Activated T-cell treated with anti-CD3 and anti-CD28 coated beads, Interleukin-2, amount 50 U/mL, for 72 hours (primary cell): Measurements from ENCODE around the gene TMEM200B. TPM values are rescaled to one million over a fixed set of nuclear protein-coding genes. Genes with fewer than 3 reads are reported as not detected.
"Not testable (repeated sequence)": the region's sequence is repeated elsewhere in the genome, so short reads cannot be mapped to it uniquely, and the experiment has no call there.

ENCODE experiments used
- ATAC-seq, 2 donors: fragments of 150-1000 bp; cut with Tn5 transposase; replicated peaks in 1 of 2; 2 replicates each; pipeline ENCODE4 v1.10.0; 2021; ENCODE audit warnings: moderate library complexity in 2 of 2, mild to moderate bottlenecking in 1 of 2
- DNase-seq, 2 donors: peaks; one replicate each; pipeline ENCODE4 v3.0.0; 2021 to 2022; ENCODE audit warnings: mixed read lengths in 1 of 2
- H3K27ac Mint-ChIP-seq: one replicate; pipeline ENCODE4 v1.8.0; 2022; ENCODE audit warnings: mild to moderate bottlenecking, moderate library complexity, mixed read lengths
- H3K27me3 Mint-ChIP-seq: one replicate; pipeline ENCODE4 v1.8.0; 2022; ENCODE audit warnings: low read depth, mixed read lengths
- H3K36me3 Mint-ChIP-seq, 2 donors: one replicate each; pipeline ENCODE4 v1.8.0; 2022; ENCODE audit warnings: mixed read lengths in 2 of 2, mild to moderate bottlenecking in 1 of 2; ENCODE audit not compliant: insufficient read depth in 2 of 2
- H3K4me1 Mint-ChIP-seq: one replicate; pipeline ENCODE4 v1.8.0; 2022; ENCODE audit warnings: low read depth, mixed read lengths
- H3K4me3 Mint-ChIP-seq, 2 donors: one replicate each; pipeline ENCODE4 v1.8.0; 2022; ENCODE audit warnings: mild to moderate bottlenecking in 2 of 2, mixed read lengths in 2 of 2, moderate library complexity in 2 of 2
- H3K9me3 Mint-ChIP-seq, 2 donors: one replicate each; pipeline ENCODE4 v1.8.0; 2022; ENCODE audit warnings: mixed read lengths in 2 of 2
- total RNA-seq, 2 donors: library from RNA; stranded (reverse); gene quantifications; one replicate each; pipeline ENCODE4 v1.2.3, GENCODE V29; 2022

Gene TMEM200B
- total RNA-seq, 2 donors from 2014 or later = 0.36 to 0.46 TPM

GRCh38 chr1:29114654-29115053 lies 9.0 kb downstream of the TMEM200B start:
- Mint-ChIP-seq H3K27me3 (no peaks in the 10 kb centered on the region), H3K4me1 (no peaks in the 10 kb centered on the region), H3K36me3 (peaks cover 3 to 12% of the 10 kb centered on the region in 2 donors), H3K9me3 (no peaks in the 10 kb centered on the region), H3K4me3 (no peak overlapping the region), H3K27ac (no peak overlapping the region)
- ATAC-seq (no peak), DNase-seq (no peak)

GRCh38 chr1:29113413-29114117 lies 10.1 kb downstream of the TMEM200B start:
- no peak for DNase-seq

GRCh38 chr1:29112705-29113412 lies 10.8 kb downstream of the TMEM200B start:
- Mint-ChIP-seq H3K4me3 (no peak overlapping the region), H3K4me1 (no peaks in the 10 kb centered on the region), H3K9me3 (no peaks in the 10 kb centered on the region), H3K27ac (no peak overlapping the region), H3K36me3 (peaks cover 3 to 11% of the 10 kb centered on the region in 2 donors), H3K27me3 (no peaks in the 10 kb centered on the region)
- ATAC-seq (no peak), DNase-seq (no peak)

More at GRCh38 chr1:29113413-29114117, 10.1 kb downstream of the TMEM200B start:
- H3K27me3 Mint-ChIP-seq = no peaks in the 10 kb centered on the region
- no peak overlapping the region for H3K27ac Mint-ChIP-seq
- peaks cover 3 to 12% of the 10 kb centered on the region in 2 donors for H3K36me3 Mint-ChIP-seq
- no peaks in the 10 kb centered on the region for H3K4me1 Mint-ChIP-seq
- ATAC-seq = peak in 1 of 2 donors; percentile 28
- H3K9me3 Mint-ChIP-seq = no peaks in the 10 kb centered on the region
- no peak overlapping the region for H3K4me3 Mint-ChIP-seq

- H3K27me3 Mint-ChIP-seq, ATAC-seq, H3K36me3 Mint-ChIP-seq, H3K27ac Mint-ChIP-seq, DNase-seq, H3K4me3 Mint-ChIP-seq, H3K9me3 Mint-ChIP-seq, H3K4me1 Mint-ChIP-seq: not testable (repeated sequence)
These were observed 15.7 kb downstream of the TMEM200B start for GRCh38 chr1:29108041-29108440.

GRCh38 chr1:29105822-29106221 lies 17.9 kb downstream of the TMEM200B start:
- Mint-ChIP-seq H3K36me3 (peaks cover 0 to 9% of the 10 kb centered on the region in 2 donors), H3K27ac (no peak overlapping the region), H3K9me3 (no peaks in the 10 kb centered on the region), H3K4me1 (no peaks in the 10 kb centered on the region), H3K4me3 (no peak overlapping the region), H3K27me3 (no peaks in the 10 kb centered on the region)
- DNase-seq = no peak
- no peak for ATAC-seq

- Mint-ChIP-seq H3K9me3 (no peaks in the 10 kb centered on the region), H3K36me3 (peaks cover 3 to 18% of the 10 kb centered on the region in 2 donors), H3K4me3 (no peak overlapping the region), H3K27ac (no peak overlapping the region), H3K27me3 (no peaks in the 10 kb centered on the region), H3K4me1 (peaks cover 8% of the 10 kb centered on the region)
- ATAC-seq (no peak), DNase-seq (no peak)
These were observed 23.2 kb downstream of the TMEM200B start for GRCh38 chr1:29100487-29100886.

- H3K36me3 Mint-ChIP-seq = peaks cover 3 to 18% of the 10 kb centered on the region in 2 donors
- ATAC-seq = no peak
- H3K27me3 Mint-ChIP-seq = no peaks in the 10 kb centered on the region
These were observed 24.4 kb downstream of the TMEM200B start for GRCh38 chr1:29099286-29099685.

GRCh38 chr1:29096231-29096886 lies 27.3 kb downstream of the TMEM200B start:
- Mint-ChIP-seq H3K9me3 (peaks cover 2% of the 10 kb centered on the region in 2 donors), H3K36me3 (peaks cover 4 to 18% of the 10 kb centered on the region in 2 donors), H3K4me1 (peaks cover 8% of the 10 kb centered on the region), H3K4me3 (no peak overlapping the region), H3K27ac (peak overlapping the region; percentile 21), H3K27me3 (no peaks in the 10 kb centered on the region)
- no peak for DNase-seq
- ATAC-seq = no peak

More at GRCh38 chr1:29099286-29099685, 24.4 kb downstream of the TMEM200B start:
- peak overlapping the region; percentile 44 for H3K27ac Mint-ChIP-seq
- DNase-seq = no peak
- H3K4me3 Mint-ChIP-seq = no peak overlapping the region
- peaks cover 8% of the 10 kb centered on the region for H3K4me1 Mint-ChIP-seq
- no peaks in the 10 kb centered on the region for H3K9me3 Mint-ChIP-seq

GRCh38 chr1:29094954-29095353 lies 28.7 kb downstream of the TMEM200B start:
- ATAC-seq (no peak), DNase-seq (no peak)
- no peaks in the 10 kb centered on the region for H3K27me3 Mint-ChIP-seq
- H3K4me1 Mint-ChIP-seq = peaks cover 8% of the 10 kb centered on the region
- H3K36me3 Mint-ChIP-seq = peaks cover 4 to 16% of the 10 kb centered on the region in 2 donors
- no peak overlapping the region for H3K4me3 Mint-ChIP-seq
- H3K9me3 Mint-ChIP-seq = peaks cover 2% of the 10 kb centered on the region in 2 donors
- H3K27ac Mint-ChIP-seq = no peak overlapping the region

GRCh38 chr1:29094433-29094832 lies 29.3 kb downstream of the TMEM200B start:
- Mint-ChIP-seq H3K36me3 (peaks cover 7 to 15% of the 10 kb centered on the region in 2 donors), H3K4me3 (no peak overlapping the region), H3K4me1 (peaks cover 8% of the 10 kb centered on the region), H3K27ac (no peak overlapping the region), H3K27me3 (no peaks in the 10 kb centered on the region), H3K9me3 (peaks cover 2% of the 10 kb centered on the region in 2 donors)
- DNase-seq (no peak), ATAC-seq (no peak)

- not testable (repeated sequence) for H3K4me3 Mint-ChIP-seq, DNase-seq, H3K27ac Mint-ChIP-seq, H3K27me3 Mint-ChIP-seq, H3K4me1 Mint-ChIP-seq, H3K9me3 Mint-ChIP-seq, ATAC-seq
- H3K36me3 Mint-ChIP-seq = peaks cover 9 to 15% of the 10 kb centered on the region in 2 donors
These were observed 31.0 kb downstream of the TMEM200B start for GRCh38 chr1:29092704-29093103.

- no peaks in the 10 kb centered on the region for H3K27me3 Mint-ChIP-seq
- peaks cover 3% of the 10 kb centered on the region for H3K4me1 Mint-ChIP-seq
- H3K36me3 Mint-ChIP-seq = peaks cover 7 to 11% of the 10 kb centered on the region in 2 donors
- DNase-seq = no peak
- no peak overlapping the region for H3K27ac Mint-ChIP-seq
- ATAC-seq = no peak
- peaks cover 2% of the 10 kb centered on the region in 2 donors for H3K9me3 Mint-ChIP-seq
- H3K4me3 Mint-ChIP-seq = no peak overlapping the region
These were observed 32.6 kb downstream of the TMEM200B start for GRCh38 chr1:29090937-29091618.

GRCh38 chr1:29084196-29084521 lies 39.5 kb downstream of the TMEM200B start:
- Mint-ChIP-seq H3K27me3 (no peaks in the 10 kb centered on the region), H3K36me3 (no peaks in the 10 kb centered on the region), H3K4me1 (peaks cover 7% of the 10 kb centered on the region), H3K4me3 (no peak overlapping the region), H3K27ac (peak overlapping the region; percentile 4), H3K9me3 (no peaks in the 10 kb centered on the region)
- DNase-seq (no peak), ATAC-seq (no peak)
